ENCODE results near the gene MPG. TPM values are rescaled to one million over a fixed set of nuclear protein-coding genes. Genes with fewer than 3 reads are reported as not detected.
A peak's percentile ranks its signal among the peaks of the same experiment; 100 is the strongest.
"Not testable (repeated sequence)": the region's sequence is repeated elsewhere in the genome, so short reads cannot be mapped to it uniquely, and the experiment has no call there.

MPG gene, protein sequence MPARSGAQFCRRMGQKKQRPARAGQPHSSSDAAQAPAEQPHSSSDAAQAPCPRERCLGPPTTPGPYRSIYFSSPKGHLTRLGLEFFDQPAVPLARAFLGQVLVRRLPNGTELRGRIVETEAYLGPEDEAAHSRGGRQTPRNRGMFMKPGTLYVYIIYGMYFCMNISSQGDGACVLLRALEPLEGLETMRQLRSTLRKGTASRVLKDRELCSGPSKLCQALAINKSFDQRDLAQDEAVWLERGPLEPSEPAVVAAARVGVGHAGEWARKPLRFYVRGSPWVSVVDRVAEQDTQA
- total RNA-seq (10 to 100 TPM; 34.8 to 82.4 (median 50.0) TPM), polyA plus RNA-seq (100 to 1,000 TPM; 115 to 122 (median 121) TPM)
- long read RNA-seq, donor 1, transcript MPG-202 (4 exons, 1,205 nt): major isoform, 24 of 74 reads
- long read RNA-seq, donor 1, partial matches to known transcripts: 37 of 74 reads
- long read RNA-seq, donor 1, other reads (novel, unspliced or antisense): 13 of 74 reads
- long read RNA-seq, donor 2, transcript MPG-202 (4 exons, 1,205 nt): major isoform, 16 of 45 reads
- long read RNA-seq, donor 2, partial matches to known transcripts: 18 of 45 reads
- long read RNA-seq, donor 2, other reads (novel, unspliced or antisense): 10 of 45 reads

DNA sequence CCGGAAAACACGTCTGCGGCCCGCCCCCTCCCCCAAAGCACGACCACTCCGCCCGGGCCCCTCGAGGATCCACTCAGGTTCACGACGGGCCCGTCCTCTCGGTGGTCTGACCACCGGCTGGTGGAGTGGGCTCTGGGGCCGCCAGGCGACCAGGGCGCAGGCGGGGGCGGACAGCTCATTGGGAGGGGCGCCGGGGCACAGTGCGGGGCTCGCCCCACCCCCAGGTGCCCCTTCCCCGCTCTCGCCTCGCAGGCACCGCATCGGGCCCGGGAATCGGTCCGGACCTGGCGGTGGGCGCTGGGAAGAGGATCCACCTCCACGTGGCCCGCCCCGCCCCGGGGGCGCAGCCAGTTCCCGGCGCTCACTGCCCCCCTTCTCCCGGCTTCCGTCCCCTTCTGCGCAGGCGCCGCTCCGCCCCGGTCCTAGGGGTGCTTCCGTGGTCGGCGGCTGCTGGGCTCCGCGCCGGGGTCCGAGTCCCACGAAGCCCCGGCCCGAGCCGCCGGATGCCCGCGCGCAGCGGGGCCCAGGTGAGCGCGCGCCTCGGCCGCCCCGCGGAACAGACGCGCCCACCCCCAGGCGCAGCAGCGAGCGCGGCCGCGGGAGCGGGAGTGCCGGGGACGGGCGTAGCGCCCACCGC lies at the start of gene MPG:
TSS of gene MPG (plus strand) at position 419 of the 637 bp plus-strand sequence. CDS start at position 504, 85 bp downstream.
- intact Hi-C loops (cut with DNase I; ENCODE audit: low total_unique reads): no loop called here
- peaks cover 0 to 31% (median 7%) of the 10 kb centered on the region in 6 donors for H3K36me3 ChIP-seq
- peak within 1 kb of the TSS; percentile 79 to 95 (median 93) for H3K27ac ChIP-seq
- 0 to 1% (median 0%) methylated on average over 31 to 83 of the region's 83 CpGs for WGBS, 5 donors
- peaks cover 20 to 78% (median 53%) of the 10 kb centered on the region in 6 donors for H3K4me1 ChIP-seq
- TF ChIP-seq, protein P1, sequence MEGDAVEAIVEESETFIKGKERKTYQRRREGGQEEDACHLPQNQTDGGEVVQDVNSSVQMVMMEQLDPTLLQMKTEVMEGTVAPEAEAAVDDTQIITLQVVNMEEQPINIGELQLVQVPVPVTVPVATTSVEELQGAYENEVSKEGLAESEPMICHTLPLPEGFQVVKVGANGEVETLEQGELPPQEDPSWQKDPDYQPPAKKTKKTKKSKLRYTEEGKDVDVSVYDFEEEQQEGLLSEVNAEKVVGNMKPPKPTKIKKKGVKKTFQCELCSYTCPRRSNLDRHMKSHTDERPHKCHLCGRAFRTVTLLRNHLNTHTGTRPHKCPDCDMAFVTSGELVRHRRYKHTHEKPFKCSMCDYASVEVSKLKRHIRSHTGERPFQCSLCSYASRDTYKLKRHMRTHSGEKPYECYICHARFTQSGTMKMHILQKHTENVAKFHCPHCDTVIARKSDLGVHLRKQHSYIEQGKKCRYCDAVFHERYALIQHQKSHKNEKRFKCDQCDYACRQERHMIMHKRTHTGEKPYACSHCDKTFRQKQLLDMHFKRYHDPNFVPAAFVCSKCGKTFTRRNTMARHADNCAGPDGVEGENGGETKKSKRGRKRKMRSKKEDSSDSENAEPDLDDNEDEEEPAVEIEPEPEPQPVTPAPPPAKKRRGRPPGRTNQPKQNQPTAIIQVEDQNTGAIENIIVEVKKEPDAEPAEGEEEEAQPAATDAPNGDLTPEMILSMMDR (IDR thresholded peaks at IDR 0.05 in 8 of 11, conservative IDR thresholded peaks at IDR 0.05 in 3 of 11): peak in 1 of 11 experiments; percentile 24
- TF ChIP-seq POLR2AphosphoS5 (IDR thresholded peaks at IDR 0.05) (peak; percentile 93), POLR2A (IDR thresholded peaks at IDR 0.05) (peak in 1 of 3 donors; percentile 19)
- peak; percentile 96 for DNase-seq
- H3K27me3 ChIP-seq (replicated peaks in 1 of 7): peaks cover 0 to 15% (median 6%) of the 10 kb centered on the region in 7 donors
- peak within 1 kb of the TSS; percentile 69 to 98 (median 86) for H3K4me3 ChIP-seq
- H3K9me3 ChIP-seq: no peaks in the 10 kb centered on the region

GRCh38 chr16:30627-31026 lies 47.4 kb upstream of the MPG start:
- H3K27me3 ChIP-seq (replicated peaks in 1 of 7); H3K27ac ChIP-seq; intact Hi-C loops (cut with DNase I; ENCODE audit: low total_unique reads); H3K9me3 ChIP-seq; H3K36me3 ChIP-seq; H3K4me3 ChIP-seq; DNase-seq: not testable (repeated sequence)
- 48 to 100% (median 77%) methylated on average over 1 to 5 of the region's 7 CpGs; no CpG with 5 or more reads in 1 of the 5 donors for WGBS, 5 donors
- H3K4me1 ChIP-seq: peaks cover 0 to 25% (median 17%) of the 10 kb centered on the region in 6 donors

- peak overlapping the region in 2 of 8 donors; percentile 85 to 90 for H3K27ac ChIP-seq
- peaks cover 4 to 52% (median 42%) of the 10 kb centered on the region in 6 donors for H3K4me1 ChIP-seq
- H3K27me3 ChIP-seq (replicated peaks in 1 of 7); DNase-seq; H3K9me3 ChIP-seq; H3K36me3 ChIP-seq; intact Hi-C loops (cut with DNase I; ENCODE audit: low total_unique reads): not testable (repeated sequence)
- 71 to 94% (median 85%) methylated on average over 2 to 5 of the region's 8 CpGs for WGBS, 5 donors
- H3K4me3 ChIP-seq: peak overlapping the region in 3 of 8 donors; percentile 29 to 61 (median 34)
These were observed 44.7 kb upstream of the MPG start for GRCh38 chr16:33154-33876.

- TF ChIP-seq, protein P1 (IDR thresholded peaks at IDR 0.05 in 8 of 11, conservative IDR thresholded peaks at IDR 0.05 in 3 of 11): no peak
- no peak for TF ChIP-seq POLR2AphosphoS5 (IDR thresholded peaks at IDR 0.05)
- TF ChIP-seq POLR2A (IDR thresholded peaks at IDR 0.05): no peak
- no peaks in the 10 kb centered on the region for H3K36me3 ChIP-seq
- 83 to 86% (median 86%) methylated on average over 20 to 21 of the region's 21 CpGs for WGBS, 5 donors
- intact Hi-C loops (cut with DNase I; ENCODE audit: low total_unique reads): no loop called here
- peaks cover 6 to 59% (median 49%) of the 10 kb centered on the region in 6 donors for H3K4me1 ChIP-seq
- no peaks in the 10 kb centered on the region for H3K9me3 ChIP-seq
- H3K4me3 ChIP-seq: peak overlapping the region in 6 of 8 donors; percentile 15 to 61 (median 24)
- no peaks in the 10 kb centered on the region for H3K27me3 ChIP-seq (replicated peaks in 1 of 7)
- no peak for DNase-seq
- peak overlapping the region in 6 of 8 donors; percentile 76 to 90 (median 84) for H3K27ac ChIP-seq
These were observed 44.0 kb upstream of the MPG start for GRCh38 chr16:33877-34647.
